Measurements from ENCODE around the gene CLEC6A. TPM values are rescaled to one million over a fixed set of nuclear protein-coding genes. Genes with fewer than 3 reads are reported as not detected.
"Not testable (repeated sequence)": the region's sequence is repeated elsewhere in the genome, so short reads cannot be mapped to it uniquely, and the experiment has no call there.

CLEC6A gene
- total RNA-seq, 1 donor from 2014 or later, result not detected

DNA sequence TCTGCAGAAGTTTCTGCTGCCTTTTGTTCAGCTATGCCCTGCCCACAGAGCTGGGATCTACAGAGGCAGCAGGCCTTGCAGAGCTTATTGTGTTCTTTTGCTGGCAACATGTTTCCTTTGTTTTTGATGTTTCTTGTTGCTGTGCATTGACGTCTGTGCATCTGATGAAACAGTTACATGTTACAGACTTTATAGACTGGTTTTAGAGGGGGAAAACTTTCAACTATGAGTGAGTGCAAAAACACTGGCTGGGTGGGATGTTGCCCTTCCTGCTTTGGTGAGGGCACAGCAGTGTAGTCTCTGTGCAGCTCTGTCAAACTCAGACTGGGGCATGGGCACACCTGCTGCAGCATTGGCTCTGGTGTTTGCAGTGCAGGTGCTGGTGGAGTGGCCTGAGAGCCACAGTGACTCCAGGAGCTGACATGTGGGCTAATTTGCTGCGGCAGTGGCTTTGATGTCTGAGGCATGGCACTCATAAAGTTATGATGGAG is 26.9 kb downstream of the CLEC6A start:
- Histone ChIP-seq H3K9me3 (replicated peaks) (peaks cover 12% of the 10 kb centered on the region), H3K4me3 (no peak overlapping the region), H3K27ac (replicated peaks) (no peak overlapping the region), H3K27me3 (ENCODE audit: low read depth) (peaks cover 8% of the 10 kb centered on the region), H3K4me1 (no peaks in the 10 kb centered on the region), H3K36me3 (no peaks in the 10 kb centered on the region)
- DNase-seq, result no peak
- TF ChIP-seq, protein P1, sequence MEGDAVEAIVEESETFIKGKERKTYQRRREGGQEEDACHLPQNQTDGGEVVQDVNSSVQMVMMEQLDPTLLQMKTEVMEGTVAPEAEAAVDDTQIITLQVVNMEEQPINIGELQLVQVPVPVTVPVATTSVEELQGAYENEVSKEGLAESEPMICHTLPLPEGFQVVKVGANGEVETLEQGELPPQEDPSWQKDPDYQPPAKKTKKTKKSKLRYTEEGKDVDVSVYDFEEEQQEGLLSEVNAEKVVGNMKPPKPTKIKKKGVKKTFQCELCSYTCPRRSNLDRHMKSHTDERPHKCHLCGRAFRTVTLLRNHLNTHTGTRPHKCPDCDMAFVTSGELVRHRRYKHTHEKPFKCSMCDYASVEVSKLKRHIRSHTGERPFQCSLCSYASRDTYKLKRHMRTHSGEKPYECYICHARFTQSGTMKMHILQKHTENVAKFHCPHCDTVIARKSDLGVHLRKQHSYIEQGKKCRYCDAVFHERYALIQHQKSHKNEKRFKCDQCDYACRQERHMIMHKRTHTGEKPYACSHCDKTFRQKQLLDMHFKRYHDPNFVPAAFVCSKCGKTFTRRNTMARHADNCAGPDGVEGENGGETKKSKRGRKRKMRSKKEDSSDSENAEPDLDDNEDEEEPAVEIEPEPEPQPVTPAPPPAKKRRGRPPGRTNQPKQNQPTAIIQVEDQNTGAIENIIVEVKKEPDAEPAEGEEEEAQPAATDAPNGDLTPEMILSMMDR (IDR thresholded peaks at IDR 0.05; ENCODE audit: borderline replicate concordance), result no peak
- intact Hi-C loops (cut with micrococcal nuclease), result no loop called here

- no peak for DNase-seq
- no peaks in the 10 kb centered on the region for H3K4me1 ChIP-seq
- H3K27ac ChIP-seq (replicated peaks), result no peak overlapping the region
- peaks cover 17% of the 10 kb centered on the region for H3K9me3 ChIP-seq (replicated peaks)
- TF ChIP-seq, protein P1 (IDR thresholded peaks at IDR 0.05; ENCODE audit: borderline replicate concordance), result no peak
- no peaks in the 10 kb centered on the region for H3K36me3 ChIP-seq
- no peak overlapping the region for H3K4me3 ChIP-seq
- intact Hi-C loops (cut with micrococcal nuclease), result no loop called here
- peaks cover 8% of the 10 kb centered on the region for H3K27me3 ChIP-seq (ENCODE audit: low read depth)
These were observed 27.3 kb downstream of the CLEC6A start for GRCh38 chr12:8483079-8483478.

GRCh38 chr12:8491646-8492530 is 36.1 kb downstream of the CLEC6A start:
- Histone ChIP-seq H3K27me3 (ENCODE audit: low read depth) (peaks cover 10% of the 10 kb centered on the region), H3K27ac (replicated peaks) (no peak overlapping the region), H3K9me3 (replicated peaks) (peaks cover 13% of the 10 kb centered on the region), H3K4me1 (no peaks in the 10 kb centered on the region), H3K36me3 (no peaks in the 10 kb centered on the region), H3K4me3 (no peak overlapping the region)
- intact Hi-C loops (cut with micrococcal nuclease), result no loop called here
- no peak for DNase-seq
- TF ChIP-seq, protein P1 (IDR thresholded peaks at IDR 0.05; ENCODE audit: borderline replicate concordance), result no peak

DNA sequence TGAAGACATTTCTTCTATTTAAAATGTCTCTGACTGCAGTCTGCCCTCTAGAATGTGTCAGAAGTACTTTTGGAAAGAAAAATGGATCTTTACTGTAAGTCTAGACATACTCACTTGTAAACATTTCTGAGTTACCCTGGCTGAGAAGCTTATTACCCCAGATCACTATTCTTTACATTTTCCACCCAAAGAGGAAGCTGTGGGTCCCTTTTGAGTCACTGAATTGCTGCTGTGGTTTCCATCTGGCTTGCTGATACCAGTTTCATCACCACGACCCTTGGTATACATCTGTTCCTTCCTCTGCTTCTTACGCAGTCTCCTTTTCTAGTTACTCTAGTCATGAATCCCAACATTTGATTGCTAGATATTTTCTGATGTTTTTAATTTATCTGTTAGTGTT is 37.3 kb downstream of the CLEC6A start:
- TF ChIP-seq, protein P1 (IDR thresholded peaks at IDR 0.05; ENCODE audit: borderline replicate concordance), result no peak
- DNase-seq, result no peak
- Histone ChIP-seq H3K27ac (replicated peaks) (no peak overlapping the region), H3K27me3 (ENCODE audit: low read depth) (peaks cover 10% of the 10 kb centered on the region), H3K4me1 (no peaks in the 10 kb centered on the region), H3K36me3 (no peaks in the 10 kb centered on the region), H3K4me3 (no peak overlapping the region), H3K9me3 (replicated peaks) (peaks cover 3% of the 10 kb centered on the region)
- intact Hi-C loops (cut with micrococcal nuclease), result no loop called here

GRCh38 chr12:8495671-8496070 is 39.9 kb downstream of the CLEC6A start:
- H3K4me1 ChIP-seq; H3K36me3 ChIP-seq; DNase-seq; H3K27ac ChIP-seq (replicated peaks); intact Hi-C loops (cut with micrococcal nuclease); H3K9me3 ChIP-seq (replicated peaks); H3K4me3 ChIP-seq: not testable (repeated sequence)
- H3K27me3 ChIP-seq (ENCODE audit: low read depth), result peaks cover 23% of the 10 kb centered on the region

DNA sequence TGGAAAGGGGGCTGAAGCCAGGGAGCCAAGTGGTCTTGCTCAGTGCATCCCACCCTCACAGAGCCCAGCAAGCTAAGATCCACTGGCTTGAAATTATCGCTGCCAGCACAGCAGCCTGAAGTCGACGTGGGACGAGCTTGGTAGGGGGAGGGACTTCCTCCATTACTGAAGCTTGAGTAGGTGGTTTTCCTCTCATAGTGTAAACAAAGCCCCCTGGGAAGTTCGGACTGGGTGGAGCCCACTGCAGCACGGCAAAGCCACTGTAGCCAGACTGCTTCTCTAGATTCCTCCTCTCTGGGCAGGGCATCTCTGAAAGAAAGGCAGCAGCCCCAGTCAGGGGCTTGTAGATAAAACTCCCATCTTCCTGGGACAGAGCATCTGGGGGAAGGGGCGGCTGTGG is 40.3 kb downstream of the CLEC6A start:
- H3K27ac ChIP-seq (replicated peaks); H3K4me3 ChIP-seq; DNase-seq; H3K36me3 ChIP-seq; H3K9me3 ChIP-seq (replicated peaks); H3K4me1 ChIP-seq; intact Hi-C loops (cut with micrococcal nuclease): not testable (repeated sequence)
- H3K27me3 ChIP-seq (ENCODE audit: low read depth), result peaks cover 23% of the 10 kb centered on the region
